Ovary (tissue), 9 donors: ENCODE data around the gene PDS5A. TPM values are rescaled to one million over a fixed set of nuclear protein-coding genes. Genes with fewer than 3 reads are reported as not detected.

ENCODE experiments used
- DNase-seq, 5 donors: peaks; one replicate each; pipeline ENCODE4 v3.0.0-alpha.2; 2019 to 2020
- H3K27ac ChIP-seq, 2 donors: fragments of 200-600 bp; one replicate each; pipeline versions ENCODE4 v1.5.1 to v1.8.0; 2019 to 2022
- H3K27me3 ChIP-seq: fragments of 200-600 bp; one replicate; pipeline ENCODE4 v1.8.0; 2022
- H3K36me3 ChIP-seq: fragments of 200-600 bp; sonication (generic); one replicate; pipeline ENCODE4 v1.5.1; 2019
- H3K4me1 ChIP-seq: one replicate; pipeline ENCODE4 v1.8.1; 2013; ENCODE audit warnings: mild to moderate bottlenecking, moderate library complexity; ENCODE audit not compliant: insufficient read depth
- H3K4me3 ChIP-seq: fragments of 200-600 bp; sonication (generic); one replicate; pipeline ENCODE4 v1.5.1; 2017
- H3K9me3 ChIP-seq, 2 donors: fragments of 200-600 bp in 1 of 2; sonication (generic) in 1 of 2; one replicate each; pipeline versions ENCODE4 v1.5.1 to v1.8.1; 2013 to 2019; ENCODE audit warnings: mild to moderate bottlenecking in 1 of 2, moderate library complexity in 1 of 2
- CTCF ChIP-seq, 3 donors: fragments of 450-650 bp in 2 of 3; fragments of 200-600 bp in 1 of 3; IDR thresholded peaks; one replicate each; pipeline versions ENCODE4 v1.5.1 to v1.8.0; 2016 to 2022; ENCODE audit warnings: antibody characterized with exemption in 3 of 3, mild to moderate bottlenecking in 1 of 3
- EP300 ChIP-seq: sonication (generic); formaldehyde crosslinking; IDR thresholded peaks from one replicate; pipeline ENCODE4 v1.6.1; 2017; ENCODE audit warnings: antibody characterized with exemption
- POLR2A ChIP-seq: fragments of 450-650 bp; IDR thresholded peaks from one replicate; pipeline ENCODE4 v1.6.1; 2017; ENCODE audit warnings: antibody characterized with exemption, mild to moderate bottlenecking, moderate library complexity
- WGBS, 3 donors: extraction: QIAGEN DNeasy Blood & Tissue Kit in 1 of 3; methylation state at CpG; one replicate each; pipeline versions ENCODE4 v1.1.5 to v1.1.7; 2013 to 2017; 5-methylcytosine and 5-hydroxymethylcytosine counted together
- intact Hi-C, 4 donors: fragments of 100-400 bp; cut with DNase I; formaldehyde crosslinking; loops; one replicate each; pipeline versions ENCODE4 v1.11.0 to v1.15.1; 2022 to 2023
- polyA plus RNA-seq, 2 donors: library from polyadenylated mRNA; stranded (reverse); fragments of 200-250 nt in 1 of 2; fragments of 350-450 nt in 1 of 2; fragmentation: Illumina TruSeq in 1 of 2; extraction: RNeasy Lipid Tissue Mini Kit (QIAGEN cat#74804) in 1 of 2; gene quantifications; one replicate each; pipeline ENCODE4 v1.2.3, GENCODE V29; 2013 to 2014
- total RNA-seq, 7 donors: library from RNA; depleted of rRNA in 2 of 7; stranded (reverse); fragments of >200 nt in 2 of 7; fragmentation: NEBNext Ultra II Directional in 3 of 7; extraction: Animal tissue kit (Norgen Biotek cat#: 25700) in 3 of 7; gene quantifications; one replicate each; pipeline versions ENCODE4 v1.1.0 to v1.2.4, GENCODE V29; 2016 to 2023
- donor health status: DM: no; HTN: no; CAD: no; lungs with moderate emphysema.
- donor health status: DM: no; HTN: no; CAD: no.
- donor health status: Bipolar disorder and iron deficiency.
- donor health status: DM: yes; HTN: yes; CAD: no.
- donor health status: DM: no; HTN: no; CAD: no.
- donor health status: DM: yes; HTN: yes; CAD: no.

The PDS5A gene
- total and polyA plus RNA-seq, 9 donors: 20.9 to 68.8 (median 60.4) TPM

GRCh38 chr4:39873823-39874222 lies 103.9 kb downstream of the PDS5A start:
- Histone ChIP-seq H3K4me3 (no peak overlapping the region), H3K27me3 (no peaks in the 10 kb centered on the region), H3K36me3 (no peaks in the 10 kb centered on the region), H3K4me1 (no peaks in the 10 kb centered on the region), H3K27ac (no peak overlapping the region), H3K9me3 (no peaks in the 10 kb centered on the region)
- DNase-seq: no peak
- WGBS, 3 donors: 88 to 93% (median 89%) methylated on average over 2 of the region's 2 CpGs
- intact Hi-C loops: no loop called here
- TF ChIP-seq CTCF (IDR thresholded peaks at IDR 0.05) (no peak), POLR2A (no peak), EP300 (no peak)

- Histone ChIP-seq H3K27ac (no peak overlapping the region), H3K36me3 (no peaks in the 10 kb centered on the region), H3K9me3 (no peaks in the 10 kb centered on the region), H3K4me1 (no peaks in the 10 kb centered on the region), H3K27me3 (no peaks in the 10 kb centered on the region), H3K4me3 (no peak overlapping the region)
- no peak for DNase-seq
- TF ChIP-seq CTCF (IDR thresholded peaks at IDR 0.05): no peak
- no peak for TF ChIP-seq POLR2A
- TF ChIP-seq EP300: no peak
- intact Hi-C loops: no loop called here
- 97 to 99% (median 98%) methylated on average over 3 of the region's 3 CpGs for WGBS, 3 donors
Measured at GRCh38 chr4:39865280-39865679, 112.4 kb downstream of the PDS5A start.

GRCh38 chr4:39864391-39864790 lies 113.3 kb downstream of the PDS5A start:
- Histone ChIP-seq H3K9me3 (no peaks in the 10 kb centered on the region), H3K4me1 (no peaks in the 10 kb centered on the region), H3K27ac (no peak overlapping the region), H3K4me3 (no peak overlapping the region), H3K36me3 (no peaks in the 10 kb centered on the region), H3K27me3 (no peaks in the 10 kb centered on the region)
- 94 to 96% (median 95%) methylated on average over 6 of the region's 6 CpGs for WGBS, 3 donors
- intact Hi-C loops: no loop called here
- no peak for DNase-seq
- TF ChIP-seq EP300 (no peak), POLR2A (no peak), CTCF (IDR thresholded peaks at IDR 0.05) (no peak)

GRCh38 chr4:39860804-39861203 lies 116.9 kb downstream of the PDS5A start:
- intact Hi-C loops: no loop called here
- H3K4me1 ChIP-seq: no peaks in the 10 kb centered on the region
- H3K36me3 ChIP-seq: no peaks in the 10 kb centered on the region
- TF ChIP-seq CTCF (IDR thresholded peaks at IDR 0.05) (no peak), POLR2A (no peak), EP300 (no peak)
- no peak overlapping the region for H3K27ac ChIP-seq
- H3K27me3 ChIP-seq: no peaks in the 10 kb centered on the region
- WGBS, 3 donors: 96 to 97% (median 97%) methylated on average over 6 of the region's 6 CpGs
- DNase-seq: no peak
- H3K9me3 ChIP-seq: no peaks in the 10 kb centered on the region
- H3K4me3 ChIP-seq: no peak overlapping the region
